Measurements from ENCODE around the gene PAQR8.
"Not testable (repeated sequence)": the region's sequence is repeated elsewhere in the genome, so short reads cannot be mapped to it uniquely, and the experiment has no call there.

PAQR8 gene

DNA sequence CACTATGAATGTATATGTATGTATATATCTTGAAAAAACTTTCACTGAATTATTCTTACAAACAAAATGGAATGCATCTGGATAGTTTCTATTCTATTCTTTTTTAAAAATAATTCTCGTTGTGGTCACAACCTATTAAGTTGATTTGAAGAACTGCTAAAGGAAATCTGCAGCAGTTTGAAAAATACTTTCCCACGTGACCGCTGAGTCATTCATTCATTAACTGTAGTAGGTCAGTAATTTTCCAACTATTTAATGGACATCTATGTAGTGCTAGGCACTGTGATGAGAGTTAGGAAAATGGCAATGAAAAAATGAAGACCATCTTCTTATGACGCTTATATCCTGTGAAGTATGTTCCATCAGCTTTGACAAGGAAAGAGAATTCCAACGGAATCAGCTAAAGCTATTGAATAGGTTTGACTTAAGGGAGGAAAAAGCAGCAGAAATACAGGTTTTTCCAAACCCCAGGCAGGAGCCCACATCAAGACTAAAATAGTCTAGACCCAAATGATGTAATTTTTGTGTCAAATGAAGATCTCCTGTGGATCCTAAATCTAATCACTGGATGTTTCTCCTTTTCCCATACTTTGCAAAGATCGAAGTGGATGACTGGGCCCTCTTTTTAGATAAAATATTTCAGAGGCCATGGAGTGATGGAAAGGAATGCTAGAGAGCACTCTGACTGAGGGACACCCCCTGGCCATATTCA lies 54.1 kb downstream of the PAQR8 start:
- DNase-seq: no peak

DNA sequence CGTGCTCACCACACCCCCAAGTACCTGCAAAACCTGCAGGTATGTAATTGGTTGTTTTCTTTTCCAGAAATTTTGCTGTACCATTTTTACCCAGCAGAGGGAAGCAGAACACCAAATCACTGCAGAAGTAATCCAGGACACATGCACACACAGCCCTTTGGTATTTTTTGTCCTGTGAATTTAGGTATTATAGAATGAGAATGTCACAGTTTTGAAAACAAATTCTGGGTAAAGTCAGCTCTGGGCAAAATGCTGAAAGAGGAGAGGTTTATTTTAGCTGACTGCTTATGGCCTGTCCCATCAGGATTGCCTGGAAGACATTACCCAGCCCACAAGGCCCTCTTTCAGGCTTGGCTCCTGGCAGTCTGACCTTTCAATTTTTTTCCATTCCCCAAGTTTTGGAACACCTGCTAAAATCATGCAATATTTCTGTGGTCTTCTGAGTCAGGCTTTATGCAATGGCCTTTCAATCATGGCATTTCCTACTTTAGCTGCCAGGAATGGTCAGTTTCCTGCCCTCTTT lies 54.7 kb downstream of the PAQR8 start:
- peak; percentile 29 to 64 for DNase-seq

DNA sequence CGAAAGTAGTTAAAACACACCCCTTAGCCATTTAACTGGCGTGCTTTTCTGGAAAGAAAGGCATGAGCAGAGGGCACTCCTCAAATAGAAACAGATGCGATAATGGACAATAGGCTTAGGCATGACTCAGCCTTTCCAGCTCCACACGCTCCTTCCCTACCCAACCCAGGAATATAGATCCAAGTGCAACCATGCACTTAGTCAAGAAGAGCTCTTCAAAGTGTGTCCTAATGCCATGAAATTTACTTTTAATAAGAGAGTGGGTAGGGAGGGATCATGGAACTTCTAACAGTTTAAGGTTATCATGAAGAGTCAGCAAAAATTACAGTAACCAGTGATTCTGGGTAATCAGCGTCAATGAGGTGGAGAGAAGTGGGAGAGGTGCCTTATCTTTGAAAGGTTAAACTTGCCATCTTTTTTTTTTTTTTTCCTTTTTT lies 55.7 kb downstream of the PAQR8 start:
- no peak for DNase-seq

DNA sequence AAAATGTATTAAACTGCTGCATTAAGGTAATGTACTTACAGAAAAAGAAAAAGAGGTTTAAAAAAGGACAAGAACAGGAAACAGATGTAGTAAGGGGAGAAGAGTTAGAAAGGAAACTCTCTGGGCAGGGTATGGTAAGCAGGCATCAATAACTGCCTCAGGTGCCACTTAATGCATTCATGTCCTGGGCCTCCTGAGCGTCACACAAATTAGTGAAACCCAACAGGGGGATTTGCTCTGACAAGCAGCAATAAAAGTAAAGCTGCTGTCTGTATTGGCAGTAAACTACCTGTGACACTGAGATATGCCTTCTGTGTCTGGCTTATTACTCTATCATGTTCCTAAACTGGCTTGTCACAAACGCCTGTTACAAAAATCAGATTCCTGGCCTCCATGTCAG lies 56.7 kb downstream of the PAQR8 start:
- DNase-seq: no peak

DNA sequence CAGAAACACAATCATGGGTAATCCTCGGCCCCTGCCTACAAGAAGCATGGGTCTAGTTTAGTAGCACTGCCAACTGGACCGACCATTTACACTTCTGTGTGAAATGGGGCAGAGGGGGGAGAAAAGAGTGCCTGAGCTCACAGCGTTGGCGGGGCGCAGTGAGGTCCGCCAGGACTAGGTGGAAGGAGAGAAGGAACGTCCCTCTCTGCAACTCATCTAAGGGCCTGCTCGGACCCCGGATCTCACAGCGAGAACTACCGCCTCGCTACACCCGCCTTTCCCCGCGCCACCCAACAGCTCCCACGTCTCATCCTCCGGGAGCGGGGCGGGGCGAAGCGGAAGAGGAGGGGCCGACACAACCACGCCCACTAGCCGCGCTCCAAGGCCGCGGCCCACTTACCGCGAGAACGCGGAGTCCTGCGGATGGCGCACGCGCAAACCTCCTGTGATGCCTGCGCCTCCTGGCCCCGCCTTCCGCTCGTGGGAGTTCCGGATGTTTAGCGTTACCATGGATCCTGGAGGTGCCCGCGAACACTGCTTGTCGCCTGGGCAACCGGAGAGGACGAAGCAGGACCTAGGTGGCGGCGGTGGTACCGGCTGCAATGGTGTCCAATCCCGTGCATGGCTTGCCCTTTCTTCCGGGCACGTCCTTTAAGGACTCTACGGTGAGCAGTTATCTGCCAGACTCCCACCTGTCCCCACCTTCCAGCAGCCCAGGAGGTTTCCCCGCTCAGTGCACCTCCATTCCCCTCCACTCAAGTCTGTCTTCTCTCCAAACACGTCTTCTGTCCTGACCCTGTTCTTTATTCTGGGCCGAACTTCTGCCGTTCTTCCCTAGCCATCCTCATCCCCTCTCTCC lies 58.1 kb downstream of the PAQR8 start, which contains the start of gene EFHC1:
EFHC1 (plus strand) TSS at position 534 of the 859 bp plus-strand sequence; CDS start at position 603, 69 bp downstream.
- DNase-seq: peak; percentile 92 to 98

DNA sequence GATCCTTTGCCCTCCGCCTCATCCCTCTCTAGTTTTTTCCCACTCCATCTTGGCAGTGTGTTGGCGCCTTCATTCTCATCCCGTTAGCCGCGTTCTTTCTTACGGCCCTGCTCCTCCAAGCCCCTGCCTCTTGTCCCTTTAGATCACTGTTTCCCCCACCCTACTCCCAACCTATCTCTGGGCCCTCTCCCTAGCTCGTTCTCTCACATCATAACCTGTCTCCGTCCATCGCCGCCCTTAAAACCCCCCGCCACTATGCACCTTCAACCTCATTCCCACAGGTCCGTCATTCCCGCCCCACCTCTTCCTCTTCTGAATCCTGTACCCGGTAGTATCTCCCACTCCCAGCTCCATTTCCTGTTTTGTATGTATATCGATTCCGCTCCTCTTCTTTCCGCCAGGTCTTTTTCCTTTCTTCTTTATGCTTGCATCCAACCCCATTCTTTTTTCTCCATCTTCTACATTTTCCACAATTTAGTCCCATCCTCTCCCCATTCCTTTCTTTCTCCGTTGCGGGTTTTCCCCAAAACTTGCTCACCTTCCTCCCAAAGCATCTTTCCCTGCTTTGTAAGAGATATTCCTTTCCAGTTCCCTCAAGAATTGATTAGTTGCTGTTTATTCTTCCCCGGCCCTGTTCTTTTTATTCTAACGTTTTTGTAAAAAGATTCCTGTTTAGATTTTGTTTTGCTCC lies 58.9 kb downstream of the PAQR8 start:
- peak in 1 of 2 experiments; percentile 74 for DNase-seq

DNA sequence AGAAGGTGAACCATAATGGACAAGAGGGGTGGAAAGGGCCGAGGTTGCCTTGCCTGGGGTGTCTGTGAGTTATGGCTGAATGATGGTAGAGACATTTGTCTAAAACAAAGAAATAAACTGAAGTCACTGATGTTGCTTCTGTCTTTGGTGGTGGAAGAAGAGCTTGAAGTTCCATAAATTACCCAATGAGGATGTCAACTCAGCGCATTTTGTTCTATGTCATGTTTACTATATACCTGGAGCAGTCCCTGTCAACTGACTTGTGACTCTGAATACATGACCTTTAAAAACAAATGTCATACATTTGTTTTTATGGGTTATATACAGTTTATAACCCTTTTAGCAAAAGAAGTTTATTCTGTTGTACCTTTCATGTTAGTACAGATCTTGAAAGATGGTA lies 60.2 kb downstream of the PAQR8 start:
- DNase-seq: no peak

DNA sequence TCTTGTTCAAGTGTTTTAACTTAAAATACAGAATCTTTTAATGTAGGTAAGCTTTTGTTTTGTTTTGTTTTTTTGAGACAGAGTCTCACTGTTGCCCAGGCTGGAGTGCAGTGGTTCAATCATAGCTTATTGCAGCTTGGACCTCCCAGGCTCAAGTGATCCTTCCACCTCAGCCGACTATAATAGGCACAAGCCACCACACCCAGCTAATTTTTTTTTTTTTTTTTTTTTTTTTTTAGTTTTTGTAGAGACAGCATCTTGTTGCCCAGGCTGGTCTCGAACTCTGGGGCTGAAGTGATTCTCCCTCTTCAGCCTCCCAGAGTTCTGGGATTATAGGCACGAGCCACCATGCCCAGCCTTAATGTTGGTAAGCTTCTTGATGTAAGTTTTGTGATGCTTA lies 61.5 kb downstream of the PAQR8 start:
- DNase-seq: peak in 1 of 2 experiments; percentile 15

DNA sequence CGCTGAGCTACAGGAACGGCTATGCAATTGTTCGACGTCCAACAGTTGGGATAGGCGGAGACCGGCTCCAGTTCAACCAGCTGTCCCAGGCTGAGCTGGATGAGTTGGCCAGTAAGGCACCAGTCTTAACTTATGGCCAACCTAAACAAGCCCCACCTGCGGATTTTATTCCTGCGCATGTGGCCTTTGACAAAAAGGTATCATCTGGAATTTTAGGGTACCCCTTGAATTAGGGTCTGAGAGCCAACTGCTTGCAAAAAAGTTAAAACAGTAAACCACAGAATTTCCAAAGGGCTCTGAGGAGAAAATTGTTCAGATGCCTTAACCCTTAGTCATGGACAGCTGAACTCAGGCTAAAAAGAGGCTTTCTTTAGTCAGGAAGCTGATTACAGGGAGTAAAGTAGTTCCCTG lies 62.0 kb downstream of the PAQR8 start:
- DNase-seq: peak; percentile 35 to 82

DNA sequence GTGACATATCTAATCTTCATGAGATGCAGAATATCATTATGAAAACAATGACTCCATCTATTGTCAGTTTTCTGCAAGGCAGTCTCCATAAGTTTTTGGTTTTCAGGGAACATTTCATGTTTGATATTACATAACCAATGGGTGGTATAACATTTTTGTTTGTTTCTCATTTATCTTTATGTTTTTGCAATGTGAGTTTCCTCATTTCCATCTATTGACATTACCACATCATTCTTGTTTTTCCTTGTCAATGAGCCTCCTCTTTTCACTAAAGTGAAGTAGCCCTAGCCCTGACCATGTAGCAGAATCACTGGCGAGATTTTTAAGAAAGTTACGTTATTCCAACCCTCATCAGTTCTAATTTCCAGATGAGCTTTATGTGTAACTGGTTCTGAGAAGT lies 62.6 kb downstream of the PAQR8 start:
- no peak for DNase-seq

DNA sequence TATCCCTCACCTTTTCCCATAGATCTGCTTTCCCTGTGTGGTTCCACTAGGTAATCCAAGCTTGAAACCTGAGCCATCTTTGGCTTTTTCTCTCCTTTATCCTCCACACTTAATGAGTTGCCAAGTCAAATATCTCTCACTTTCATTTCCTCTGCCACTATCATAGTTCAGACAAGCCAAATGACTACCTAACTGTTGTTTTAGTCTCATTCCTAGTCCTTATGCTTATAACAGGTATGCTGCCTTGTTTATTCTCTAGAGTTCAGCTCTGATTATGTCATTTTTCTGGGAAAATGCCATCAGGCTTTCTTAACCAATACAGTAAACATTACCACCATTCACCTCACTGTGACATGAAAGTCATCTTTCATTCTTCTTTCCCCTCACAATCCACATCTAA lies 64.7 kb downstream of the PAQR8 start:
- no peak for DNase-seq

DNA sequence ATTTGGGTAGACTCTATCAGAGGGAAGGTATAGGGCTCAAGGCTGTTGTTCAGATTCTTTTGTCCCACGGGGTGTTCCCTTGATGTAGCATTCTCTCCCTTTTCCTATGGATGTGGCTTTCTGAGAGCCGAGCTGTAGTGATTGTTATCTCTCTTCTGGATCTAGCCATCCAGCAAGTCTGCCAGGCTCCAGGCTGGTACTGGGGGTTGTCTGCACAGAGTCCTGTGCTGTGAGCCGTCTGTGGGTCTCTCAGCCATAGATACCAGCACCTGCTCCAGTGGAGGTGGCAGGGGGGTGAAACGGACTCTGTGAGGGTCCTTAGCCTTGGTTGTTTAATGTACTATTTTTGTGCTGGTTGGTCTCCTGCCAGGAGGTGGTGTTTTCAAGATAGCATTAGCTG lies 71.3 kb downstream of the PAQR8 start:
- DNase-seq: not testable (repeated sequence)

DNA sequence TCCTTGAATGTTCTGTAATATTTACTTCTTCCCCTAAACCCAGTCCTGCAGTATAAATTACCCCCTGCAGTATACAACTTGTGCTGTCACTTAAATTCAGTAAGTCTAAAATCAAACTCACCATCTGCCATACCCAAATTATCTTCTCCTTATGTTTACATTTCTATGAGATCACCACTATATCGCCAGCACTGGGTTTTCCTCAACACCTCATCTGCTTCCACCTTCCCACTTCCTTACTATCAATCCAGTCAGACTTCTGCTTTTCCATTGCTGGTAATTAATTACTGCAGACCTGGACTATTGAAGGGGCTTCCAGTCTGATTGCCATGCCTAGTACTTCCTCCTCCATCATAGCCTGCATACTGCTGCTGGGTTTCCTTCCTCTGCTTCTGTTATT lies 73.4 kb downstream of the PAQR8 start:
- no peak for DNase-seq

DNA sequence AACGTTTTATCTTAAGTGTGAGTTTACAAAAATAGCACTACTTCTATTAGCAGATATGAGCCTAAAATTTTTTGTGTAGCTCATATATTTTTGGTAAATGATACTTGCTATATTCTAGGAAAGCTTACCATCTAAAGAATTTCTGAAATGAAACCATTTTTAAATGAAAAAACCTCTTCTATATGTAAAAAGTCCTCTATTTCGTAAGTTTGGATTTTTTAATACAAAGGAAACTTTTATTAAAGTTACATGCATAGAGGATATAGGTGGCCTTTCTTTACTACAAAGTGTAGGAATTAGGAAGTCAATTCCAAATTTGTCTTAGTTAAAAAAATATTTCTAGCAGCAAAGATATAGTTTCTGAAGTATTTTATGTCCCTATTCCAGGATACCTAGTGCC lies 77.0 kb downstream of the PAQR8 start:
- DNase-seq: no peak

DNA sequence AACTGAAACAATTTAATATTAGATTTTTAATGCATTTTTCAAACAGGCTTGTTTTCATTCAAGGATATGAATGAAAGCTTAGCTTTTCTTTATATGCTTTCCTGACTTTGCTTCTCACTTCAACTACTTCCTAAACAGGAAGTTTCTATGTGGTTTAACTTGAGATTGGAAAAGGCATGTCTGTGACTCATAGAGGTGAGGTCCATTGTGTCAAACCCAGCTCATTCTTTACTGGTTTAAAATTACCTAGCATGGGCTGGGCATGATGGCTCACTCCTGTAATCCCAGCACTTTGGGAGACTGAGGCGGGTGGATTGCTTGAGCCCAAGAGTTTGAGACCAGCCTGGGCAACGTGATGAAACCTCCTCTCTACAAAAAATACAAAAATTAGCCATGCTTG lies 92.6 kb downstream of the PAQR8 start:
- DNase-seq: peak in 1 of 2 experiments; percentile 10

DNA sequence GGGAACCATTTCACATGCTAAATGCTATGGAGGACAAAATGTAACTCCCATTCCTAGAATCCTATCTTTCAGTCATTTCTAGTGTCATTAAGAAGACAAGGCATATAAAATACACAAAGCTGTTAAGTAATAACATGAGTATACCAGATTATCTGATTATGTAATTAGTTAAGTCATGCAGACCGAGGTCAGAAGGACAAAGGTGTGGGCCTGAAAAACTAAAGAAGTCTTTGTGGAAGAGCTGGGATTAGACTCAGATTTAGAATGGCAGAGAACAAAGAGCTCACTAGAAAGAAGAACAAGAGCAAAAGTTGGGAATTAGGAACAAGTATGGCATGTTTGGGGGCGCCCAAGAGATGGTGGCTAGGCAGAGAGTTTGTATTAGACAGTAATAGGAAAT lies 95.1 kb downstream of the PAQR8 start:
- DNase-seq: no peak
